NB4 (cell line): ENCODE measurements around the gene KCNIP3.
"Not testable (repeated sequence)": the region's sequence is repeated elsewhere in the genome, so short reads cannot be mapped to it uniquely, and the experiment has no call there.

Experiments
- DNase-seq: peaks from one replicate; pipeline ENCODE4 v3.0.0; 2010; ENCODE audit warnings: low read depth
- H3K4me3 ChIP-seq: one replicate; pipeline ENCODE4 v1.5.1; 2011; ENCODE audit warnings: mild to moderate bottlenecking, low read depth, low read length, moderate library complexity
- CTCF ChIP-seq: IDR thresholded peaks from one replicate; pipeline ENCODE4 v1.5.1; 2012; ENCODE audit warnings: low read depth, low read length
- MAX ChIP-seq: IDR thresholded peaks from 2 replicates; pipeline ENCODE4 v1.6.1; 2011; ENCODE audit warnings: low read depth, low read length
- MYC ChIP-seq: IDR thresholded peaks from 2 replicates; pipeline ENCODE4 v1.6.1; 2011; ENCODE audit warnings: low read depth, low read length
- POLR2A ChIP-seq: IDR thresholded peaks from 2 replicates; pipeline ENCODE4 v1.6.1; 2011; ENCODE audit warnings: mild to moderate bottlenecking; ENCODE audit not compliant: insufficient read length; ENCODE audit errors: extremely low read depth

Gene KCNIP3

GRCh38 chr2:95353613-95354468, 56.7 kb downstream of the KCNIP3 start:
- TF ChIP-seq MYC, result no peak
- TF ChIP-seq POLR2A, result no peak
- TF ChIP-seq CTCF, result no peak
- TF ChIP-seq MAX, result no peak
- peak; percentile 57 for DNase-seq
- no peak overlapping the region for H3K4me3 ChIP-seq

- no peak overlapping the region for H3K4me3 ChIP-seq
- TF ChIP-seq MYC (no peak), CTCF (no peak), POLR2A (no peak), MAX (no peak)
- DNase-seq, result no peak
These were observed 57.3 kb downstream of the KCNIP3 start for GRCh38 chr2:95354469-95354901.

DNA sequence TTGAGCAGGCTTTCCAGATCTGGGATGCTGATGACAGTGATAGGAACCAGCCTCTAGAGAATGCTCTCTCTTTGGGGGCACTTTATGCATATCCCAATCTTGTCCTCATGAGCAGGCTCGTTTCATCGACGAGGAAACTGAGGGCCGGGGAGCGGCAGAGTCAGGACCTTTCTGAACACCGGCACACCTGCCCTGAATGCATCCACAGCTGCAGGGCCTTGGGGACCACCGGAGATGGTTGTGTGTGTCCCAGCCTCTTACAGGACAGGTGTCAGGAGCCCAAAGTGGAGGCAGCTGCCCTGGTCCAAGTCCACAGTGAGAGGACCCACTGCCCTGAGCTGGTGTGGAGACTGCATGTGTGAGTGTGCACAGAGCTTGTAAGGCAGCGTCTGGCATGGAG, 57.8 kb downstream of the KCNIP3 start:
- no peak for DNase-seq
- TF ChIP-seq MAX (no peak), MYC (no peak), POLR2A (no peak), CTCF (no peak)
- no peak overlapping the region for H3K4me3 ChIP-seq

- H3K4me3 ChIP-seq, DNase-seq: not testable (repeated sequence)
These were observed 58.3 kb downstream of the KCNIP3 start for GRCh38 chr2:95355486-95355885.

- no peak overlapping the region for H3K4me3 ChIP-seq
- TF ChIP-seq POLR2A (no peak), MAX (no peak), MYC (no peak), CTCF (no peak)
- no peak for DNase-seq
These were observed 59.9 kb downstream of the KCNIP3 start for GRCh38 chr2:95356821-95357700.

- TF ChIP-seq POLR2A (no peak), MYC (no peak), CTCF (no peak)
- H3K4me3 ChIP-seq, result no peak overlapping the region
- DNase-seq, result no peak
These were observed 60.7 kb downstream of the KCNIP3 start for GRCh38 chr2:95357717-95358280.
